GM19452 (cell line): ENCODE results near the gene DPT.
"Not testable (repeated sequence)": the region's sequence is repeated elsewhere in the genome, so short reads cannot be mapped to it uniquely, and the experiment has no call there.

Source experiments
- ATAC-seq: cut with Tn5 transposase; IDR thresholded peaks from one replicate; pipeline ENCODE4 v1.9.1; 2021; ENCODE audit not compliant: unreplicated experiment

The DPT gene

DNA sequence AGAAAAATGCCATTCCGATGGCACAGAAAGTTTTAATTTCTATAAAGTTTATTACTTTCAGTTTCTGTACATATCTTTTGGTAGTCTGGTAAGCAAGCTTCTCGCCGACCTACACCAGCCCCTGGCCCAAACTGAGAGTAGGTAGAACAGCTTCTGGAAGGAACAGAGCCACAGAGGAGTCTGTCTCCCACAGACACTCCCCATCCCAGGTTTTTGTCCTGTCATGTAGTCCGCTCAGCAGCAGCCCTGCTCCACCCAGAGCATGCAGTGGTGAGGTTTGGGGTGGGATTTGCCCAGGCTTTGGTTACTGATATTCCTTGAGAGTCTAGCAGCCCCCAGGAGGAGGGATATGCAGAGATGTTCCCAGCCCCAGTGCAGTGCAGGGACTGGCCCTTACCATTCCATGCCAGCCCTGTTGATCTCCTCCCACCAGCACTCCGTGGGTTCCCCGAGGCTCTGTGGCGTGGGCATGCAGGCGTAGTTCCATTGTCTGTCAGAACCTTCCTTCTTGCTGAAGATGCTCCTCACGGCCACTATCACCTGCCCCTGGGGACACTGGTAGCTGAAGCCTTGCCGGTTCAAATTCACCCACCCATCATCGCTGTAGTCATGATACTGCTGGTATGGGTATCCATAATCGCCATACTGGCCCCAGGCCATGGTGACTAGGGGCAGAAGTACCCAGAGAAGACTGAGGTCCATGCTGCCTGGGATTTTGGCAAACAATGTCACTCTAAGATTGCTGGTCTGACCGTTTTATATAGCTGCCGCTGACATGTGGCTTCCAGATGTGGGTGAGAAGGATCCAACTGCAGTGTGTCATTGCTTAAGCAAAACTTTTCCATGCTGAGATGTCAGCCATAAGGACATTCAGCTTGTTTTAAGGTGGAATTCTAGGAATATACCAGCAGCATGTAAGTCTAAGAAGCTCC lies at the start of gene DPT:
DPT (minus strand) TSS at position 734 of the 932 bp plus-strand sequence; CDS start at position 702, 32 bp downstream.
- ATAC-seq, result no peak

DNA sequence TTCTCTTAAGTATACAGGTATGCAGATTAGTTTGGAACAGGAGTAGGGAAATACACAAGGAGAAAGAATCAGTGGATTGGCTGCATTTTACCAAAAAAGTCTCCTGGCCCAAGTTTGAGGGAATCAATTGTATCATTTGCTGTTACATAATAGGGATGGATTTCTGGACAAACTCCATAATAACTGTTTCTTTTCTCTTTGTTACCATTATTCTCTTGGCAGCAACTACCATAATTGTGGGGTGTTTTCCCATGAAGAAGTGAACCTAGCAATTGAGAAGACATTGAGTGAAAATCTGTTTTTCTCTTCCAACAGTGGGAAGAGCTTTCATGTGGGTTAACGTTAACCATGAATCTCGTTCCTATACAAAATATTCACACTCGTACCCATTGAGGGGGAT lies 46.4 kb upstream of the DPT start:
- ATAC-seq, result no peak

DNA sequence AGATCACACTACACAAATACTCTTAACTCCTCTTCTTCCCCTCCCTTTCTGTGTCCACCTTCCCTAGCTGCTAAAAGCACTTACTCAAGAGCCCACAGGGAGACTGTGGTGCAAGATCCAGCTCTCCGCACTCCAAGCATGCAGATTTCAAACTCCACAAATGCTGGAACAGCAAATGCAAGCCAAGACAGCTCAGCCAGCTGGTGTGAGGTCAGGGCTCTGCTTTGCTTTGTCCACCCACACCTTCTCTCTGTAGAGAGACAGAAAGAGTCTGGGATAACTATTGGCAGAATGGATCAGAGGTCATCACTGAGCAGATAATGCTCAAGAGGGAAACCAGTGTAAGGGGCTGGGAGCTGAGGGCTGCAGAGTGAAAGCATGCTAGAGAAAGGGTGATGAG lies 45.2 kb upstream of the DPT start:
- no peak for ATAC-seq

DNA sequence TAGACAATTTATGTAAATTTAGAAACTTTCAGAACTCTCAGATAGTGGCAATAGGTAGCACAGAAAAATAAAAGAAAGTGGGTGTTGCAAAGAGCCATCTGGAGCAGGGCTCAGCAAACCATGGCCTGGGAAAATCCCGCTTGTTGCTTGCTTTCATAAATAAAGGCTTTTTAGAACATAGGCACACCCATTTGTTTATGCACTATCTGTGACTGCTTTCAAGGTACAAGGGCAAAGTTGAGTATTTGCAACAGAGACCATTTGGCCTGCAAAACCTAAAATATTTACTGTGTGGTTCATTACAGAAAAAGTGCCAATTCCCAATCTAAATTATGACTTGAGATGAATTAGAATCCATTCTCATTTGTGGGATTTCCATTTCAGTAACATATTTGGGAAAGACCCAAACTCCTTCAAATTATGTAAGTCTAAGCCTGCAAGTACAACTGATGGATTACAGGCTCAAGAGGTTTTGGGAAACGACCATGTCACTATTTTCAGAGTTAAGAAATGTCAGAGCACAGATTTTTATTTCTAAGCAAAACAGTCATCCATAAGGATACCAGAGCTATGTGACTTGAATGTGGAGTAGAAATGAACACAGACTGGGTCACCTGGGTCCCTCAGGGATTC lies 43.5 kb upstream of the DPT start:
- ATAC-seq, result no peak

DNA sequence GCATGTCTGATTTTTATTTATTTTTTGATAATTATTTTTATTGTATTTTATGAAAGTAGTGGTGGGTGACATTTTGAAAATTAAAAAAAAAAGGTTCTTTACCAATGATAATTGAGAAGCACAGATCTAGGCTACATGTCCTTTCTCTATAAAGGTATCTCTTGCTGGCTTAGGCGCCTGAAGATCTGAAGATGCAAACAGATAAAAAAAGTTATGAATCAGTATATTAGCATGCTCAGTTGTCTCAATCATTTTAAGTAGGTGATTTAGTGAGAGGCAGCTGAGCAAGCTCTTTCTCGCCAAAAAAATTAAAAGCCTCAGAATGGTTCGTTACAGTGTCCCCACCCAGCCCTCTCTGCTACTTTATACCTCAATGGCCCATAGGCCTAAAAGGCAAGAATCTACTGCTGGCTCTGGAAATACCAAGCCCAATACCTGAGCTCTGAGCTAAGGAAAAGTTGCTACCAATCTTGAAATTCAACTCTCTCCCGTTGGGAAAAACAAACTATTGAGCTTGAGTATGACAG lies 42.2 kb upstream of the DPT start:
- ATAC-seq, result no peak

DNA sequence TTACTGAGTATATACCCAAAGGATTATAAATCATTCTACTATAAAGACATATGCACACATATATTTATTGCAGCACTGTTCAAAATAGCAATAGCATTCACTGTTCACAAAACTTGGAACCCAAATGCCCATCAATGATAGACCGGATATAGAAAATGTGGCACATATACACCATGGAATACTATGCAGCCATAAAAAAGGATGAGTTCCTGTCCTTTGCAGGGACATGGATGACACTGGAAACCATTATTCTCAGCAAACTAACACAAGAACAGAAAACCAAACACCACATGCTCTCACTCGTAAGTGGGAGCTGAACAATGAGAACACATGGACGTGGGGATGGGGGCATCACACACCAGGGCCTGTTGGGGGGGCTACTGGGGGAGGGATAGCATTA lies 40.9 kb upstream of the DPT start:
- not testable (repeated sequence) for ATAC-seq

DNA sequence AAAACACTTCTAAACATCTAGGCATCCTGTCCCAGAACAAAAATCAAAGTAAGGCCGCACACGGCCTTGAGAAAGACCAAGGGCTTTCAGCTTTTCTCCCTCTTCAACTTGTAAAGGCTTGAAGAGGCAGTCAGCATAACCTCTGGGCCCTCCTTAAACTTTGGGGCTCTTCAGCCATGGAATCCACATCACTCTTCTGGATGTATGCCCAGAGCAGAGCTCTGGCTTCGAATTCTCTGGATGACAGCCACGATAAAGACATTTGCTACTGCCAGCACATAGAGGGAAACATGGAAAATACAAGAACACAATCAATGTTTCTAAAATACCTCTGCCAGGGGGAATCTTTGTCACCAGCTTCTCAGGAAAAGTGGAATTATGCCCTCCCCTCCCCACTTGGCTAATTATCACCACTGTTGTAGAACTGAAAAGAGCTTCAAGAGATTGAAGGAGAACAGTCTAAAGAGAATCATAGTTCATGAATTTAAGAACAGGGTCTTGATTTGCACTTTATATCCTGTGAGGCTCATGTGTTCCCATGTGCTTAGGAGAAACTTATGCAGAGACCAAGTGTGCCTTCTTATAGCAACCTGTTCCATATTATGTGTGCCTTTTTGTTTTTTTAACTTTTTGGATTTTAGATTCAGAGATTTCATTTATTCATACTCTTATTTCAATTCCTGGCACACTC lies 39.0 kb upstream of the DPT start:
- no peak for ATAC-seq

DNA sequence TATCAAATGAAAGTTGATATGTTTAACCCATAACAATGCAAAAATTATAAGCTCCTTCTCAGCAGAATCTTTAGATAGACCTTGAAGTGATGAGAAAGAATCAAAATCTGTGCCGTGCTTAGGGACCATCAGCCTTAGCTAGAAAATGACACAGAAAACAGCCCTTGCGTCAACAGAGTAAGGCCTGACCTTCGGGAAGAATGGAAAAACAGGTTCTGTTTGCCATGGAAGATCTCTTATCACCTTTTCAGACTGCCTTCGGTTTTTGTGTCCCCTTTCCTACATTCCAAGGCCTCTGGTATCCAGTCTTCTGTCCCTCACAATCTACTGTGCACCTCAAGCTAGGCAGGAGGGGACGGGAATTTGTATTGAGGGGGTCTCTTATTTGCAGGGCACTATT lies 37.6 kb upstream of the DPT start:
- ATAC-seq, result no peak

DNA sequence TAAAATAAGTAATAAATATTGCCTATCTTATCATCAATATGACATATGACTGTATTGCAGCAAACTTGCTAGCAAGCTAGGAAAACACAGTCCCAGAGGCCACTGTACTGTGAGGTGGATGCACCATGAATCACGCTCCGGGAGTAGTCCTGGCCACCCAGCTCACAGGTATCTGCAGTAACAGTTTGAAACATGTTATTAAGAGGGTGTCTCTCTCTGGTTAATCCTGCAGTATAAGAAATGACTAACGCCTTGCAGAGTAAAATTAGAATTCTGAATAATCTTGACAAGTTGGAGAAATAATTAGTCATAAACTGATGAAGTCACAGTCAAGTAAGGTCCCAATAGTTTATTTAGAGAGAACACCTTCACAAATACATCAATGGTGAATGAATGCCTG lies 34.0 kb upstream of the DPT start:
- ATAC-seq, result no peak

DNA sequence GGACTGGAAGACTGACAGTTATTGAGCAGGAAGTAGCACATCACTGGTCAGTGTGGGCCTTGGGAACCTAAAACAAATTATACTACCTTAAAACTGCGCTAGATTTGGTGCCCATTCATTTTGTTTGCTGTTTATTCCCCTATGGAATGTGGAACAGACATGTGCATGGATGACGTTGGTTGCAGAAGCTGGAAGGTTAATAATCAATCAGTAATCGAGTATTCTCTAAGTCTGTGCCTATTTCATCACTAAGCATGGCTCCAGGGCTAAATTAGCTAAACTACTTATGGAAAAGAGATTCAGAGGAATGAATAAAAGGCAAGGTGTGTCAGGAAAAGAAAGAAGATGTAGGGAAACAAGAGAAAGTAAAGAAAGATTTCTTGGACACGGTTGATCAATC lies 33.5 kb upstream of the DPT start:
- no peak for ATAC-seq

DNA sequence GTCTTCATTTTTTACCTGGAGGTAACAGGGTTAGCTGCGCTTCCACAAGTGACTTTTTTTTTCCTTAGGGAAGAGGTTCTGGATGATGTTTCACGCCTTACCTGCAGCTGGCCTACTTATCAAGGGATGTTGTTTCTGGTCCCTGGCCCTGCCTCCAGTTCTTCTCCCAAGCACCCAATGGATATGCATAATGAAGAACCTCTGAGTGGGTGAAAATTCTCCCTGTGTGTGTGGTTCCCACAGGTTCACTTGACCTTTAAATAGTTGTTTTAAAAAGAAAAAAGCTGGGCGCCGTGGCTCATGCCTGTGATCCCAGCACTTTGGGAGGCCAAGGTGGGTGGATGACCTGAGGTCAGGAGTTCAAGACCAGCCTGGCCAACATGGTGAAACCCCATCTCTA lies 31.8 kb upstream of the DPT start:
- no peak for ATAC-seq

DNA sequence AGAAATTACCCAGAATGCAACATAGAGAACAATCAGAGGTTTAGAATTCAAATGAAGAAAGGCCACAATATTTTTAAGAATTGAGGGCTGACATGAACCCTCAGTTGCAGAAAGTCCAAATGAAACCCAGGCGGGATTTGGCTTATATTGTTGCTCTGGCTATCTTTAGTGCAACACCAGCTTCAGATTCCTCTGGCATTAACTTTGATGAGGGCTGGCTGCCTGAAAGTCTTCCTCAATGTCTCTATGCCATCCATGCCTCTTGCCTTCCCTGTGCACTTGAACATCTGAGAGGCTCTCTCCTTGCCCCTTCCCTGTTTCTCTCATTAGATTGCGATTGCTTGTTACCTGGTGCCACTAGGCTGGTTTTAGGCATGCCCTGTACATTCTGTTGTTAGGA lies 31.2 kb upstream of the DPT start:
- no peak for ATAC-seq

DNA sequence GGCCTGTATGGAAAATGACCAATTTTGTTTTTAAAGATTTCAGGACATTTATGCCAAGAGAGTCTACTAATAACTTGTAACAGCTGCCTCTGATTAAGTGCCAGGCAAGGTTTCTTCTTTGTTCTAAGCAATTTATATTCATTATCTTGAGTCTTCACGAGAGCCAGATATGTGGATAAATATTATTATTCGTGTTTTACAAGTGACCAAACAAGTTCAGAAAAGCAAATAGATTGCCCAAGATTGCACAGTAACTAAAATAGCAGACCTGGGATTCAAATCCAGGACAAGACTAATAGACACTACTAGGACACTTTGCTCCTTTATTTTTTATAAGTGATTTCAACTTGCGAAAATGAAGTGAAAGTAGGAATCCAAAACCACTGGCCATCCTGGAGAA lies 30.1 kb upstream of the DPT start:
- no peak for ATAC-seq

DNA sequence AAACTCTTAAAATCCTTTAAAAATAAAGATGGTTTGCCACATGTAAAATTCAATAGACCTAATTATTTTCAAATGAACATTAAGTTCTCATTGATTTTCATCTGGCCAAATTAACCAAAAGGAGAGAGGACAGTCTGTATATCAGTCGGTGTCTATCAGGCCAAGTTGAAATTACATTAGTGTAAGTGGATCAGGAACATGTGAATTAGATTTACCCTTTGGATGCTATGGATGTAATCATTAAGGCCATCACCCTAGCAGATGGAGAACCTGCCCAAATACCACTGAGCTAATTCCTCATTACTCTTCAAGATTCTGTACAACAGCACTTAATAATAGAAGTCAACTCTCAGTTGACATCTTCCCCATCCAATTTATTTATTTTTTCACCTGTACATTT lies 29.5 kb upstream of the DPT start:
- no peak for ATAC-seq

DNA sequence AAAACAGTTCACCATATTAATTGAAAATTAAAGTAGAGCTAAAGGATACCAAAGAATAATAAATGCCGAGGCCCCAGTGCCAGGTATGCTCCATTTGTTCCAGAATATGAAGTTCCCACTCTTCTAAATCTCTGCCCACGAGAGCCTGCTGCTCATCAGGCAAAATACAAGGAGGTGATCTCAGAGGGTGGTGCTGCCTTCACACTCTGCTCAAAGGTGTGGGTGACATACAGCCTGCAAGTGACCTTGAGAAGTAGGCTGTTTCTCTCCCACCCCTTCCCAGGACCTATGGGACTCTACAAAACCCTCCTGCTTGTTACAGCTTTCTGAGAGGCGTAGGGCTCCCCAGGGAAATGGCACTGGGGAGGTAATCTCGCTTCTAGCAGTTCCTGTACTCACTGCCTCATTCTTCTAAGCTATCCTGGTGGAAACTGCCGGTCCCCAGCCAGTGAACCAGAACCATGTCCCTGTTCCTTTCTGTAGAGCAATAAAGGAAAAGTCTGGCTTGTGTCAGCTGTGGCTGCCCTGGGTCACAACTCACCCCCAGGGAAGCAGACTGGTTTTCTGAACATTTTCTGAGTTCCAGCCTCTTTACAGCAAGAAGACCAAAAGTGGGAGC lies 26.9 kb upstream of the DPT start:
- no peak for ATAC-seq

DNA sequence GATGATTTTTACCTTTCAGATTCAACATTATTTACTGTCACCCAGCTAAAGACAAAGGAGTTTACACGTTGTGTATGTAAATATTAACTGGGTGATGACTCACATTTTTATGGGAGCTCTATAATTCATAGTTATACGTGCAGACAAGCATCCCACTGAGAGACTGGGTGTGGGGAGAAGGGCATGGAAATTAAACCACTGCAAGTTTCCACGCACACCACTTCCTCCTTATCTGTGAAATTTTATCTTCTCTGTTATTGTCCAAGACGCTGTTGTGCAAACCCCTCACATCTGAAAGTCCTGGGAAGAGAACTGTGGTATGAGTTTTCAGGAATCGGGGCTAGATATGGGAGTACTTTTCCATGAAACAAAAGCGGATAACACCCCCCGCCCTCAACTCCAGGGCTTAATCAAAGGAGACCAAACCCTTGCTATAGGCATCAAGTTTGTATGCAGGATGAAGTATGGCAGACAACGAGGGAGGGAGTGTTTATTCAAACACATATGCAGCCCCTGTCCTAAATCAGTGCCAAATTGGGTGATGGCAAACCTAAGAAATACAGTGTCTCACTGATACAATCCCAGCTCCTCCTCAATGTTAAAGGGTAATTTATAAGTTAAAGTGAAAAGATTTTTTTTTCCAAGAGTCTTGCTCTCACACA lies 23.3 kb upstream of the DPT start:
- ATAC-seq, result no peak

DNA sequence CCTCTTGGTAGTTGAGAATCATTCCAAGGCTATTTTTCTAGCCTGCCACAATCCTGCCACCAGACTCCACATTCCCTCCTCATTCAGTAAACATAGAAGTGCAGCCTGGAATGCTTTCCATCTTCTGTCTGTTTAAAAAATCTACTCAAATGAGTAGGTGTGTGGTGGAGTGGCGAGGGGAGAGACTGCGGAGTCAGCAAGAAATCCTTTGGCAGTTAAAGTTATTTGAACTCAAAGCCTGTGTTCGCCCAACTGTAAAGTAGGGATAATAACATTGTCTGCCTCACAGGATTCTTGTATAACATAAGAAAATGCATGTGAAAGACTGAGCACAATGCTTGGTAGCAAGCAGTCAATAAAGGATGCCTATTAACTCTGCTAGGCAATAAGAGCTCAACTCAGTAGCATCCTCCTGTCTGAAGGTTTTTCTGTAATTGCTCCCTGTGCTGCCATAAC lies 22.2 kb upstream of the DPT start:
- ATAC-seq, result no peak

DNA sequence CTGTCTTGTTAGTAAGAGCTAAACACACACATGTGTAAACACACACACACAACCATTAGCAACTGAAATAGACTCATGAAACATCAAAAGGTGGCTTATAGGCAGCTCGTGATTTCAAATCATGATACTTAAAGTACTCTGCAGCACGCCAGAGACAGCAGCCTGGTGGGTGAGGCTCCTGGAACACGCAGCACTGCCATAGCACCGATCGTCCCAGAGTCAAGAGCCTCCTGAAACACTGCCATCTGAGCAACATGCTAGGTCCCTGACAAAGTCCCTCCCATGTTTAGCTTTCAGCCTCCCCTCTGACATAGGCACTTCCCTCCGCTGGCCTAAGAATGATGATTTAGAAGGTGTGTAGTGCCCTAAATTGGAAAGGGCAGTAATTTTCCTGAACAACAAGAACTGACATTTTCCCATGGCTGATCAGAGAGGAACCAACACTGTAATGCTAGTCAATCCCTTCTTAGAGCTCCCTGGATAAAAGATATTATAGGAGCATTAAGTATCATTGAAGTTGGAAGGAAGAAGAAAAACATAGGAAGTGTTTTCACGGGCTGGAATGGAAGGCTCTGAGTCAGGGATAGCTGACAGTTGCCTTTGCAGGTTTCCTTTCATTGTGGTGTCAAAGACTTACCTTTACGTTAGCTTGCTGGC lies 14.1 kb upstream of the DPT start:
- no peak for ATAC-seq

DNA sequence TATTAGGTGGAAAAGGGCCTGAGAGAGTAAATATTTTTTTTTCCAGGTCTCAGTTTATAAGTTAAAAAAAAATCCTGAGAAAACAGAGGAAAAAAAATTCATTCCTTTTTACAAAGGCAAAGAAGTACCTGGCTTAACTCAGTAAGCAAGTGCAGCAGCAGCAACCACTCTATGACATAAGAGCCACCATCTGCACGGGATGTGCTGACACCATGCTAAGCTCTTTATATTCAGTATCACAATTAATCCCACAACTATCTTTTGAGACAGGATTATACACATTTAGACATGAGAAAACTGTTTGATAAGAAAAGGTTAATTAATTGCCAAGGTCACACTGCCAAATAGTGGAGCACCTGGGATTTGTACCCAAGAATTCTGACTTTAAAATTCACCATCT lies 13.4 kb upstream of the DPT start:
- no peak for ATAC-seq

DNA sequence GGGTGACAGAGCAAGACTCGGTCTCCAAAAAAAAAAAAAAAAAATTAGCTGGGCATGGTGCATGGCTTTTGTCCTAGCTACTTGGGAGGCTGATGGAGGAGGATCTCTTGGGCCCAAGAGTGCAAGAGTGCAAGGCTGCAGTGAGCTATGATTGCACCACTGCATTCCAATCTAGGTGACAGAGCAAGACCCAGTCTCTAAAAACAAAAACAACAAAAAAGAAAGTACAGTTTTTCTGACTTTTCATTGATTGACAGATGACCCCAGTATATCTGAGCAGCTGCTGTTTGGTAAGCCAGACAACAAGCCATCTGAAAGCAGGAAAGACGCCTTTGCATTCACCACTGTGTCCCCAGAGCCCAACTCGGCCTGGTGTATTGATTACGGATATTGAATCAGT lies 10.9 kb upstream of the DPT start:
- no peak for ATAC-seq
